T-helper 17 cell (primary cell): ENCODE results near the gene FTH1. TPM values are rescaled to one million over a fixed set of nuclear protein-coding genes. Genes with fewer than 3 reads are reported as not detected.
"Not testable (repeated sequence)": the region's sequence is repeated elsewhere in the genome, so short reads cannot be mapped to it uniquely, and the experiment has no call there.

Experiments used
- ATAC-seq: fragments of 150-1000 bp; cut with Tn5 transposase; 2 replicates; pipeline ENCODE4 v1.10.0; 2021; ENCODE audit warnings: mild to moderate bottlenecking, moderate library complexity
- DNase-seq, 3 donors: peaks; one replicate each; pipeline versions ENCODE4 v3.0.0 to v3.0.0-alpha.2; 2020 to 2021
- H3K9me3 ChIP-seq: one replicate; pipeline ENCODE4 v1.7.0; 2013; ENCODE audit warnings: low read length, mild to moderate bottlenecking; ENCODE audit not compliant: control insufficient read depth, poor library complexity, severe bottlenecking
- H3K27ac Mint-ChIP-seq: one replicate; pipeline ENCODE4 v1.8.0; 2022; ENCODE audit warnings: mild to moderate bottlenecking, moderate library complexity, mixed read lengths
- H3K27me3 Mint-ChIP-seq: one replicate; pipeline ENCODE4 v1.8.0; 2022; ENCODE audit warnings: mixed read lengths
- H3K36me3 Mint-ChIP-seq: one replicate; pipeline ENCODE4 v1.8.0; 2022; ENCODE audit warnings: low read depth, mixed read lengths
- H3K4me1 Mint-ChIP-seq: one replicate; pipeline ENCODE4 v1.8.0; 2022; ENCODE audit warnings: mild to moderate bottlenecking, mixed read lengths
- H3K4me3 Mint-ChIP-seq: one replicate; pipeline ENCODE4 v1.8.0; 2022; ENCODE audit warnings: mild to moderate bottlenecking, moderate library complexity, mixed read lengths
- total RNA-seq, 4 donors: library from RNA in 2 of 4; stranded (reverse) in 2 of 4; gene quantifications; one replicate each; pipeline ENCODE4 v1.2.3 and lab custom pipeline; 2022 to 2026

Gene FTH1
- total RNA-seq (1,000 to 10,000 TPM; 1,744 to 2,260 TPM), total RNA-seq (lab: John Stamatoyannopoulos, UW) (208 to 619 reads per million in 2 donors)

GRCh38 chr11:61967116-61967923, at the start of gene FTH1:
TSS of gene FTH1 (minus strand) at chr11:61967634. CDS start at chr11:61967425, 209 bp downstream.
- Mint-ChIP-seq H3K4me1 (peaks cover 53% of the 10 kb centered on the region), H3K27ac (peak within 1 kb of the TSS; percentile 97), H3K27me3 (no peaks in the 10 kb centered on the region), H3K36me3 (peaks cover 12% of the 10 kb centered on the region), H3K4me3 (peak within 1 kb of the TSS; percentile 94)
- no peaks in the 10 kb centered on the region for H3K9me3 ChIP-seq
- ATAC-seq (peak; percentile 80), DNase-seq (peak; percentile 87 to 92 (median 92))

- no peaks in the 10 kb centered on the region for H3K36me3 Mint-ChIP-seq
- H3K27me3 Mint-ChIP-seq = no peaks in the 10 kb centered on the region
- DNase-seq (no peak), ATAC-seq (no peak)
- peak overlapping the region; percentile 62 for H3K27ac Mint-ChIP-seq
- H3K9me3 ChIP-seq = no peaks in the 10 kb centered on the region
- no peaks in the 10 kb centered on the region for H3K4me1 Mint-ChIP-seq
- no peak overlapping the region for H3K4me3 Mint-ChIP-seq
These were observed 48.2 kb upstream of the FTH1 start for GRCh38 chr11:62015615-62016014.

- ATAC-seq (no peak), DNase-seq (no peak)
- Mint-ChIP-seq H3K36me3 (no peaks in the 10 kb centered on the region), H3K27ac (peak overlapping the region; percentile 62), H3K27me3 (no peaks in the 10 kb centered on the region), H3K4me1 (no peaks in the 10 kb centered on the region), H3K4me3 (no peak overlapping the region)
- no peaks in the 10 kb centered on the region for H3K9me3 ChIP-seq
These were observed 46.4 kb upstream of the FTH1 start for GRCh38 chr11:62013537-62014476.

GRCh38 chr11:62012832-62013461, 45.5 kb upstream of the FTH1 start:
- Mint-ChIP-seq H3K27me3 (no peaks in the 10 kb centered on the region), H3K4me3 (no peak overlapping the region), H3K27ac (peak overlapping the region; percentile 8)

GRCh38 chr11:62012451-62012831, 45.0 kb upstream of the FTH1 start:
- Mint-ChIP-seq H3K4me1 (no peaks in the 10 kb centered on the region), H3K36me3 (no peaks in the 10 kb centered on the region), H3K27ac (peak overlapping the region; percentile 8), H3K4me3 (no peak overlapping the region), H3K27me3 (no peaks in the 10 kb centered on the region)
- ATAC-seq = no peak
- no peak for DNase-seq
- H3K9me3 ChIP-seq = no peaks in the 10 kb centered on the region

More at GRCh38 chr11:62012832-62013461, 45.5 kb upstream of the FTH1 start:
- ATAC-seq (no peak), DNase-seq (no peak)
- Mint-ChIP-seq H3K4me1 (no peaks in the 10 kb centered on the region), H3K36me3 (no peaks in the 10 kb centered on the region)
- H3K9me3 ChIP-seq = no peaks in the 10 kb centered on the region

- no peaks in the 10 kb centered on the region for H3K4me1 Mint-ChIP-seq
- H3K36me3 Mint-ChIP-seq = no peaks in the 10 kb centered on the region
- DNase-seq (no peak), ATAC-seq (no peak)
- H3K9me3 ChIP-seq = no peaks in the 10 kb centered on the region
- no peaks in the 10 kb centered on the region for H3K27me3 Mint-ChIP-seq
- no peak overlapping the region for H3K4me3 Mint-ChIP-seq
- H3K27ac Mint-ChIP-seq = peak overlapping the region; percentile 49
These were observed 44.4 kb upstream of the FTH1 start for GRCh38 chr11:62011881-62012280.

GRCh38 chr11:62010935-62011528, 43.6 kb upstream of the FTH1 start:
- no peak for ATAC-seq
- Mint-ChIP-seq H3K36me3 (no peaks in the 10 kb centered on the region), H3K4me1 (no peaks in the 10 kb centered on the region), H3K27me3 (no peaks in the 10 kb centered on the region), H3K27ac (peak overlapping the region; percentile 49), H3K4me3 (no peak overlapping the region)
- DNase-seq = no peak
- no peaks in the 10 kb centered on the region for H3K9me3 ChIP-seq

- H3K9me3 ChIP-seq = no peaks in the 10 kb centered on the region
- H3K27me3 Mint-ChIP-seq = peaks cover 10% of the 10 kb centered on the region
- no peak for ATAC-seq
These were observed 40.8 kb upstream of the FTH1 start for GRCh38 chr11:62008193-62008592.

GRCh38 chr11:62004473-62004872, 37.0 kb upstream of the FTH1 start:
- Mint-ChIP-seq H3K27ac (no peak overlapping the region), H3K27me3 (peaks cover 10% of the 10 kb centered on the region), H3K4me3 (no peak overlapping the region), H3K36me3 (peaks cover 4% of the 10 kb centered on the region), H3K4me1 (no peaks in the 10 kb centered on the region)
- H3K9me3 ChIP-seq = no peaks in the 10 kb centered on the region
- DNase-seq (no peak), ATAC-seq (no peak)

More at GRCh38 chr11:62008193-62008592, 40.8 kb upstream of the FTH1 start:
- no peaks in the 10 kb centered on the region for H3K36me3 Mint-ChIP-seq
- no peak overlapping the region for H3K4me3 Mint-ChIP-seq
- no peak overlapping the region for H3K27ac Mint-ChIP-seq
- no peaks in the 10 kb centered on the region for H3K4me1 Mint-ChIP-seq
- no peak for DNase-seq

GRCh38 chr11:62002283-62002682, 34.8 kb upstream of the FTH1 start:
- not testable (repeated sequence) for ATAC-seq, H3K4me1 Mint-ChIP-seq, H3K4me3 Mint-ChIP-seq, H3K9me3 ChIP-seq, DNase-seq, H3K36me3 Mint-ChIP-seq
- peak overlapping the region; percentile 34 for H3K27ac Mint-ChIP-seq
- H3K27me3 Mint-ChIP-seq = peaks cover 10% of the 10 kb centered on the region

- Mint-ChIP-seq H3K4me1 (no peaks in the 10 kb centered on the region), H3K27me3 (peaks cover 10% of the 10 kb centered on the region), H3K27ac (no peak overlapping the region), H3K36me3 (peaks cover 4% of the 10 kb centered on the region), H3K4me3 (no peak overlapping the region)
- H3K9me3 ChIP-seq = no peaks in the 10 kb centered on the region
- no peak for ATAC-seq
- DNase-seq = no peak
These were observed 34.2 kb upstream of the FTH1 start for GRCh38 chr11:62001450-62002191.
